NCI-H510A (cell line): ENCODE data around the gene MAGI2.
"Not testable (repeated sequence)": the region's sequence is repeated elsewhere in the genome, so short reads cannot be mapped to it uniquely, and the experiment has no call there.

Experiments
- DNase-seq: peaks from one replicate; lab custom pipeline; 2025; lab: John Stamatoyannopoulos, UW

Gene MAGI2

DNA sequence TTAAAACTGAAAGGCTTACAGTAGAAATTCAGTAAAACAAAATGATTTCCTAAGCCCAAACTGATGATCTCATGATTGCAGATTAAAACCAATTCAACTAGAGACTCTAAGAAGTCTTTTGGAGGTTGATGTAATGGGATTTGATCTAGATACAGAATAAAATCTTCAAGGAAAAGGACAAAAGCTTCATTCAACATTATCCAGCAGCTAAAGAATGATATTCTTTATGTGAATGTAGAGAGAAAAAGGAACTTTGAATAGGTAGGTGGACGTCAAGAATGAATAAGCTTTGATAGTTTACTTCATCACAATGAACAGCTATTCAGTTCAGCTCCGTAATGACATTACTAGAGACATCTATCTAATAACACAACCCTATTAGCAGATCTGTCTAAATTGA lies 910.5 kb downstream of the MAGI2 start:
- DNase-seq = no peak

DNA sequence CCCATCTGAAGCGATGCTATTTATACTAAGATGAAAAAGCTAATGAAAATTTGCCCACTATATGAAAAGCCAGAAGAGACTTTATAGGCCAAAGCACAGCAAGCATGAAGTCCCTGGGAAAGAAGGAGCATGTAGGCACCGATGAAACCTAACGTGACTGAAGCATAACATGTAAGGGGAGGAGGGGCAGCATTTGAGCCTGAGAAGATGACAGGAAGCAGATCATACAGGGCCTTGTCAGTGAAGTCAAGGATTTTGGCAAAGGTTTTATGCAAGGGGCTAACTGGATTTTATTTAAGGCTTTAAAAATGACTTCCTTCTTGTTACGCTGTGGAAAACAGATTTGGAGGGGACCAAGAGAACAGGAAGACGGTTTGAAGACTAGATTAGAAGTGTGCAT lies 910.9 kb downstream of the MAGI2 start:
- DNase-seq = no peak

DNA sequence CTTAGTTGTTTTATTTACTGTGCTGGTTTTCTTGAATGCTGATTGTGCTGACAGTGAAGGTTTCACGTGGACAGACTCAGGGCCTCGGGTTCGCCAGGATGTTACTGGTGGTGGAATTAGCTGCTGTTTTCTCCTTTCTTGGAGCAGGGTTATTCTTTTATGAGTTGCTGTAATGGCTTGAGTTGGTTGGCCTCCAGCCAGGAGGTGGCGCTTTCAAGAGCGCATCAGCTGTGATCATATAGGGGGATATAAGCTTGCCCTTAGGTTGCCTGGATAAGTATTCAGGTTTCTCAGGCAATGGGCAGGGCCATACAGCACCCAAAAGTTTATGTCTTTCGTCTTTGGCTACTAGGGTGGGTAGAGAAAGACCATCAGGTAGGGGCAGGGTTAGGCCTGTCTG lies 913.6 kb downstream of the MAGI2 start:
- no peak for DNase-seq

DNA sequence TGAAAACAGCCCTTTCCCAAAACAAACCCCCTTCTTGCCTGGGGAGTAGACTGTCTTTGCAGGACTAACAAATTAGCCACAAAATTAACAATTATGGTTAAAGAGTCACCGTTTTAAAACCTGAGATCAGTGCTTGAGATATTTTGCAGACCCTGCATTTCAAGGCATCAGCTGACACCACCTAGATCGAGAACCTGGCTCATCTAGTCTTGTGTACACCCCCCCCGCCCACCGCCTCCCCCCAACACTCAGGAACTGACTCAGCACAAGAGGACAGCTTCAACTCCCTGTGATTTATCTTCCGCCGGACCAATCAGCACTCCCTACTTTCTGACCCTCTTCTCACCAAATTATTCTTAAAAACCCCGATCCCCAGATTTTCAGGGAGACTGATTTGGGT lies 917.8 kb downstream of the MAGI2 start:
- DNase-seq = no peak

DNA sequence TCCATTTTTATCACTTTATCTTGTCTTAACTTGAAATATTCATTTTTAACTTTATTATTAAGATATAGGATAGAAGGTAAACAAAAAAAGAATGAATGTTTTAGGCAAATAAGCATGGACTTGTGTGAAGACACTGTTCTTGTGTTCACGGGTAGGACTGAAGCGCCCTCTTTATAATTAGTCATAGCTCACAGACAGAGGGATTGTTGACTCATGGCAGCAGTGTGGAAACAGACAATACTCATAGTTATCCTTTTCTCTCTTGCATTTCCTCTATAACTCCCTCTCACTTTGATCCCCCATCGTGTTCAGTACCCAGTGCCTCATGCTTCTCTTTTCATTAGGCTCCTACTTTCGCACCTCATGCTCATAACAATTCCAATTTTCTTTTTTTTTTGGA lies 923.1 kb downstream of the MAGI2 start:
- no peak for DNase-seq

DNA sequence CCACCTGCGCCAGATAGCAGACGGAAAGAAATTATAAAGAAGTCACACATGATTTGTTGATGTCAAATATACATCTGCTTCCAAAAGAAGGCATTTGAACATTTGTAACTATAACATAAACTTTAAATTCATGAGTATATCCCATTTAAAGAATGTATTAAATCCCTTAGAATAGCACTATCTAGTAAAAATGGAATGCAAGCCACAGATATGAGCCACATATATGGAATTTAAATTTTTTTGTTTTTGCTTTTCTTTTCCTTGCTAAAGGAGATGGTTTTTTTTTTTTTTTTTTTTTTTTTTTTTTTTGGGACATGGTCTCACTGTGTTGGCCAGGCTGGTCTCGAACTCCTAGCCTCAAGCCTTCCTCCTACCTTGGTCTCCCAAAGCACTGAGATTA lies 924.1 kb downstream of the MAGI2 start:
- no peak for DNase-seq

DNA sequence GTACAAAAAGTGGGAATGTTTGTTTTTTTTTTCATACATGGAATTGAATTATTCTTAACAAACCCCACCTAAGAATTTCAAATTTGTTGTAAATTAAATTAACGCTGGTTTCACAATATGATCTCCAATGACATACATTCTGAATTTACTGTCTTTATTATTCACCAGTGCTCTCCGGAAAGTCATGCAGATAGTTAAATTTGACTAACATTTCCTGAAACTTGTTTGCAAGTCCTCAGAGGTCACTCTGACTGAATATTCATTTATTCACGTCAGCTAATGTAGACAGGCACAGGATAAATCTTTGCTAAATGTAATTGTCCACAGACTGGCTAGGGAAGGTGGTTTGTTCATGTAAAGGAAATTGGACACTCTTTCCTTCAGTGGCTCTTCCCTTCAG lies 924.5 kb downstream of the MAGI2 start:
- no peak for DNase-seq

DNA sequence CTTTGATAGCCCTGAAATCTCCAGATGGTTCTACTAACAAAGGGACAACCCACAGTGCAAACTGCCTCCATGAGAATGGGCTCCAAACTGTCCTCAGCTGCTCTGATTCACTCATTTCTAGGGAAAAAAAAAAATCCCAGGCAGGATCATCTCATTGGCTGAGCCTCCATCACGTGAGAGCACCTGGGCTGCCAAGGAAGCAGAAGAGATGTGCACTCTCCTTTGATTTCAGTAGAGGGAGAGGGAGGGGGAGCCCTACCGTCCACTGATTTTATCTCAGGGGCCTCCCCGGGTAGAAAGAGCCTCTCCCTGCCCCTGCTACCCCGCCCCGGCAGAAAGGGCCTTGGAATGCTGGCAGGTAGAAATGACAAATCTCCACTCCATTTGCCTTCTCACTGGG lies 929.5 kb downstream of the MAGI2 start:
- no peak for DNase-seq

DNA sequence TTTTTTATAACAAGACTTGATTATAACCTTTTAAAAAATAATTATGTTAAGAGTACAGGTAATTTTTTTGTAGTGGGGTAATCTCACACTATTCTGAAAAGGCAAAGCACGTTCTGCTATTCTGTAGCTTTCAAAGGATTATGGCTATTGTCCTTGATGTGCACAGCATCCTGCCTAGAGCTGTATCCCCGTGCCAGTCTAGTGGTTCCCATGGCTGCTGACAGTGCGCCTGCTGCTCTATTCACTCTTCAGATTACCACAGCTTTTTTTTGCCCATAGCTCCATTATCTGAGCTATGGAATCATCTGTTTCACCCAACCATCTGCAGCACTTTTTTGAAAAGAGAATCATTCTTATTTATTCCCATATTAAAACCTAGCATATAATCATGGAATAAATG lies 931.5 kb downstream of the MAGI2 start:
- DNase-seq = no peak

DNA sequence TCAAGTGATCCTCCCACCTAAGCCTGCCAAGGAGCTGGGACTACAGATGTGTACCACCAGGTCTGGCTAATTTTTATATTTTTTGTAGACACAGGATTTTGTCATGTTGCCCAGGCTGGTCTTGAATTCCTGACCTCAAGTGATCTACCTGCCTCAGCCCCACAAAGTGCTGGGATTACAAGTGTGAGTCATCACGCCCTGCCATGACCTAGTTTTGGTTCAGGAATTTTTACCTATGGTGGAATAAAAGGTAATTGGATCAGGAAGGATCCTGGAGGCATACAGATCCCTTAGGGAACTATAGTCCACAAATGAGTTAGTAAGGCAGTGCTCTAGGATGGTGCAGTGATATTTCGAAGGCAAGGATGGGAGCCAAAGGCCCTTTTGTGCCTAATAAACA lies 937.0 kb downstream of the MAGI2 start:
- DNase-seq = no peak

DNA sequence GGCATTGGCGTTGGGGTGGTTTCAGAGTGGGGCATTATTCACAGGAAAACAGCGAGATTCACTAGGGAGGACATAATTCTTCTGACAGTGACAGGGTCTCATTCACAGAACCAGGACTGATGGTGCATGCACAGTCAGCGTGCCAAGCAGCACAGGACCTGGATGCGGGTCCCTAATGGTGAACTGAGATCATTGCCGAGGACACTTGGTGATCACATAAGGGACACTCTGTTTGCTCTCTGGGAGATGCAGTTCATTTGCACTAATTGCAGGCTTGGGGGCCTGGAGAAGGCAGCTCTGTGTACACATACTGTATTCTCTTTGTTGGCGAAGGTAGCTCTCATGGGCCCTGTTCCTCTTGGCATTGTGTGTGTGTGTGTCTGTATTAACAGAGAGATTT lies 938.8 kb downstream of the MAGI2 start:
- no peak for DNase-seq

DNA sequence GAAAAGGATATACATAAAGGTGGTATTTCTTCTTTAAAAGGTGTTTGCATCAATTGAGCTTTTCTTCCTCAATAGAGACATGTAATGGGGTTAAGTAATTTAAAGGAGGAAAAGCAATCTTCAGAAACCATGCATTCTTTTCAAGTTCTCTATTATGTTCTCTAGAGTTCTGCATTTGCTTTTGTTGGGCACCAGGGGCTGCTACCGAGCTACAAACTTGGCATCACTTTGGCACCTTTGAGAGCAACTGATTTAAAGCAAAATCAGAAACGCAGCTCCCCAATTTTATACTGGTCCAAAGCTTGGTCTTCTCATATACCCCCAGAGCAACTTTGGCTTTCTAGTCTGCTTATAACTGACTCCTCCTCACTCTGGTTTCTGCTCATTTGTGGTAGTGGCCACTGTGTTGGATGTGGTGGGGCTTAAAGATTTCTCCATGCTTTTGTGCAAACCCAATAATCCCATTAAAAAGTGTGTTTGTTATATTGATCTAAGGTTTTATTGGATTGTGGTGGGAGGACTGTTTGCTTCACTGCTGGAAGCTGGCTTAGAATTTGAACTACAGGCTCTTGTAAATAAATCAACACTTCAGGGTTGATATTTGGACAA lies 942.8 kb downstream of the MAGI2 start:
- DNase-seq = no peak

DNA sequence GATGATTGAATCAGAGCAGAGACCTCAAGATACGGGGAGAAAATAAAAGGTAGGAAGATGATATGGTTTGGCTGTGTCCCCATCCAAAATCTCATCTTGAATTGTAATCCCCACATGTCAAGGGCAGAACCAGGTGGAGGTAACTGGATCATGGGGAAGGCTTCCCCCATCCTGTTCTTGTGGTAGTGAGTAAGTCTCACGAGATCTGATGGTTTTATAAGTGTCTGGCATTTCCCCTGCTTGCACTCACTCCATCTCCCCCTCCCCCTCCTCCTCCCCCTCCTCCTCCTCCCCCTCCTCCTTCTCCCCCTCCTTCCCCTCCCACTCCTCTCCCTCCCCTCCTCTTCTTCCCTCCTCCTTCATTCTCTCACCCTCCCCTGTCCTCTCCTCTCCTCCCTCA lies 950.2 kb downstream of the MAGI2 start:
- DNase-seq = not testable (repeated sequence)

DNA sequence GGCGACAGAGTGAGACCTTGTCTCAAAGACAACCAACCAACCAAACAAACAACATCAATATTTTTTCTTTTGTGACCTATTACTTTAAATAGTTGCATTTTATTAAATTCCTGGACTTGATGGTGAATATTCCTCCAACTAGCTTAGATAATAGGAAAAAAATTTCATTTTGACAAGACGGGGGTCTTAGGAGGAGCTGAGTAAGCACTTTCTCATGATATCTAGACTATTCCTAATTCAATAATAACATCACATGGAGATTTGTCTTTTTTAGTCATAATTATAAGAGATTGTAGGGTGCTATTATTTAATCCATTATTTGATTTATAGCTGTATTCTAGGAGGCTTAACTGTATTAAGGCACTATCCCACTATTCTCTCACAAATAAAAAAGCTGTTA lies 952.4 kb downstream of the MAGI2 start:
- no peak for DNase-seq

DNA sequence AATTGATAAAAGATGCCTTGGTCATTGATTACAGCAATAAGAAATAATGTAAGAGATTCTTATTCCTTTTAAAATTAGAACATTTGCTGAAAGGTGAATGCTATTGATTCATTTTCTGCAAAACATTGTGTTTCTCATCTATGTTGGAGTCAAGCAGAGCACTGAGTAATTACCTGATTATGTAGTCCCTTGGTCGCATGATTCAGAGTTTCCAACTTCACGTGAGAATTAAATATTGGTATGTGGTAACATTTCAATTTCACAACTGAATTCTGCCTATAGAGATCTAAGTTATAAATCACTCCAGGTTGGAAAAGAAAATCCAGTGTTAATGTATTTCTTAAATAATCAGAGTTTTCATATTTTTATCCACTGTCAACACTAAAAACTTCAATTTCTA lies 953.5 kb downstream of the MAGI2 start:
- DNase-seq = no peak

DNA sequence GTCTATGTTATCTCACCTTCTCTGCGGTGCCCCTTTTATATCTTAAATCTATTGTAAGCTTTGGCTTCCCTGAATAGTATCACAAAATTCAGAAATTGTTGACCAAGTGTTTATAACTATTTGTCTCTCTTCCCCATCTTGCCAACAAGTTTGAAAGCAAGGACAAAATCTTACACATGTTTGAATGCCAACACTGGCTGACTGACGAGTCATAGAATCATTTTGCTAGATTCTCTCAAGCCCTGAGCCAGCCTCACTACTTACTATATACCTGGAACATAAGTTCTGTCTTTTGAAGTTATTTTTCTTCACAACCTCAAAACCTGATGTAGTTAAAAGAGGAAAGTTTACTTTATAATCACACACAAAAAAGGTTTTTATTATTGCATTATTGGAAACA lies 954.2 kb downstream of the MAGI2 start:
- no peak for DNase-seq

DNA sequence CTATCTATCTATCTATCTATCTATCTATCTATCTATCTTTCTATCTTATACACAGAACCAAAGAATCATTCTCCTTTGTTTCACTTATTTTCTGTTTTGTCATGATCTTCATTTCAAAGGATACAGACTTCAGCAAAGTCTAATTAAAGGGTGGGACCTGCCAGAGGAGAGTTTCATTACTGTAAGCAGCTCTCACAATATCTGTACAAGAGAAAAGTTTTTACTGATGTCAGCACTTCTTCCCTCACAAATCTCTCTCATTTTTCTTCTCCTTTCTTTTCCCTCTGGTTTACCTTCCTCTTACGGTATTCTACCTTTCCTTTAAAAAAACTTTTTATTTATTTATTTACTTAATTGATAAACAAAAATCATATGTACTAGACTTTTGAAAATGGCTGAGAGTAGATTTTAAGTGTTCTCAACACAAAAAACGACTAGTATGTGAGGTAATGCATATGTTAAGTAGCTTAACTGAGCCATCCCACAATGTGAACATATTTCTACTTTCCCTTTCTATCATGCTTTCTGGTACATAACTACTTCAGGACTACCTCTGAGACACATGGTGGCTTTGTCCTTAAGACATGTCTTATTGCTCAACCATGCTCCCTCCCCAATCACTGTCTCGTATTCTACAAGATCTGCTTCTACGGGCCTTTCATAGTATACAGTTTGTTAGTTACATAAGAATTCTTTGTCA lies 955.6 kb downstream of the MAGI2 start:
- no peak for DNase-seq

DNA sequence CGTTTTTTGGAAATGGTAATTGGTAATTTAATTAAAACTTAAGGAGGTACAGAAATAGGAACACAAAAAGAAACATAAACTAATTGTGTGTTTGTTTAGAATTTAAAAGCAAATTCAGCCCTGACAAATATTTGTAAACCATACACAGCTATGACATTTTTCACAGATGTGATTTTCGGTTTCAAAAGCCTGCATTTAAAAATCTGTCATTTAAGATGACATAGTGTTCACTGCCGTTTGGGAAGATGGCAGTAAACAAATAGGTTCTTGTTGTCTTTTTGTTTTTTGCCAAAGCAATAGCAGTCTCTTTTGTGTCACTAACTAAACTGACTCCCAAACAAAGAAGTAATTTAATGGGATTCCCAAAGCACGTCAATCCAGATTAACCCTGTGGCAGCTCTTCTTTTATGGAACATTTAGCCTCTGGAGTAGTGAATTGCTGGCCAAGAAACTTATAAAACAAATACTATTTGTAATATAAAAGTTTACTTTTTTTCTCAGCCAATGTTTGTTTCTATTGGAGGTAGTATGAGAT lies 957.3 kb downstream of the MAGI2 start:
- no peak for DNase-seq

DNA sequence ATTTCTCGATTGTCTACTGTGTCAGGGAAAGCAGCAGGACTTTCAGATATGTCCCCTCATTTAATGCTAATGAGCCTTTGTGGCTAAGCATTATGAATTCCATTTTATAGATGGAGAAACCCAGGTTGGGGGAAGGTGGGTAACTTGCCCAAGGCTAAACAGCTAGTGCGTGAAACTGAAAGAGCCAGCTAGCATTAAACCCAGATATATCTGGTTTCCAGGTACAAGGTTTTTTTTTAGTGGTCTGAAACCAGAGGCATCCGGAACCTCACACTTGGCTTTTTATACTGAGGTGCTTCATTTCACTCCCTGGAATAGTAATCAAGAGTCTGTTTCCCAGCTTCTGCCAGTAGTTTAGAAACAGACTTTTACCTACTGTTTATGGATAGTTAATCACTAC lies 960.1 kb downstream of the MAGI2 start:
- no peak for DNase-seq

DNA sequence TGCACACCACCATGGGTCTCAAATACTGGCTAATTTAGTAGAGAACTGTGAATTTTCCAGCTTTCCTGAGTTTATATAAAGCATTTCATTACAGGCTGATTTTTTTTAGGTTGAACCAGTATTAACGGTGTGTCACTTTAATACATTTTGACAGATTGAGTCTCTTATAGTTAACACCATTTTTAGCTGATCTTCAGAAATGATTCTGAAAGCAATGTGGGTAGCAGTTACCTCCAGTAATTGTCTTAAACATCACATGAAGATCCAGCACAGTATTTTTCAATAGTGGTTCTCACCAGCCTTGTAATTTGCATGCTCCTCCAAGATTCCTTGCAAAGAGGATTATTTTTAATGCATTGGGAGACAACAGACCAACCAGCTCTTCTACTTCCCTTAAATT lies 961.3 kb downstream of the MAGI2 start:
- DNase-seq = no peak

DNA sequence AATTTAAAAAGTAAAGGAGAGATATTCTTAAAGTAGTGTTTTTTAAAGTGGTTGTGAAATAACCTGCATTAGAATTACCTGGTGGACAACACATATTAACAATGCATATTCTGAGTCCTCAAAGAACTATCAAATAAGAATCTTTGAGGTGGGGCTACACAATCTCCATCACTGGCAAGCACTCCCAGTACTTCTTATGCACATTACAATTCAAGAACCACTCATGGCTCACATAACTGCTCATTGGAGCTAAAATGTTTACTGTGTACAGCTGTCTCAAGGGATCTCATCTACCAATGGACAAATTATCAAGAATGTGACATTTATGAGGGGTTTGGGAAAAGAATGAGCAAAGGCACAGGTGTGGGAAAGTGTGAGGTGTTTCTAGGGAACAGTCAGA lies 962.9 kb downstream of the MAGI2 start:
- DNase-seq = no peak

DNA sequence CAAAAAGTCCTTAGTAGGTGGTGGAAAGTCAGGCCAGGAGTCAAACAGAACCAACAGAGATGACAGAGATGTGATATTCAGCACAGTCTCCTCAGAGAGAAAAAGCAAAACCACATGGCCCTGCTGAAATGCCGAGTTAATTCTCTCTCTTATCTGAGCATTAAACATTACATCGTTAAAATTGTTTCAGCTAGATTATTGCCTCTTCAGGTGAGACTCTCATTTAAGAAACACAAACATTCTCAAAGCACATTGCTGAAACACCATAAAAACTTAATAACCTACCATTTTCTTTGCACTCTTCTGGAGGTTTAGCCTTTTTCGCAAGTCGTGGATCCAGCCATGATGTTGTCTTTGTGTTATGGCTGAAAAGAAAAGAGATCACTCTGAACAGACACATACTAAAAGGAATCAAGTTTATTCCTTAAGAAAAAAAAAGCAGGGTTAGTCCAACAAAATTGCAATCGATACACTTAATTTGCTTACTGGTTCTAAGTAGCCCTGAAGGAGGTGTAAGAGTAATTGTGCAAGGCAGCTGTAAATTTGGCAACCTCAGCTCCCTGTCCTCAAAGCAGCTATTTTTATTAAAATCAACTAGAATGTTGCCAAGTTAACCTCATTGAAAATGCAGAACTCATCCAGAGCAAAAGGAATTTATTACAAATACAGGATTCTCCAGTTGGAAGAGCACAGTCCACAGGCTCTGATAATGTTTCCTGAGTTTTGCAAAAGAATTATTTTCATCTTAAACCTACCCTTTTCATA lies 963.8 kb downstream of the MAGI2 start:
- DNase-seq = no peak

DNA sequence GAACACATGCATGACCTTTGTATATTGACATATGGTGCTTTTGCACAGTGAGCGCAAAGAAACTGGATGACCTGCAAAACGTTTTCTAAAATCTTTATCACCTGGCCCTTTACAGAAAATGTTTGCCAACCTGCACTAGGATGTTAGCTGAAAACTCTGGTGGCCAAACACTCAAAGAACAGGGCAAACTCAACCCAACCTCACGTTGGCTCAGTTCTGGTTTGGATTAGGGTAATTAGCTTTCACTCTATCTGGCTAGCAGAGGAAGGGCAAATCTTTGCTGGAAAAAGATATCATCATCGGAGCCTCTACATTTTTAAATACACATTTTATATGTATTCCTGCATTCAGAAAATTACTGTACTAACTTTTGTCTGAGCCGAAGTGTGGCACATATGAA lies 966.0 kb downstream of the MAGI2 start:
- DNase-seq = no peak
